ENCODE results near the gene NEXN.

GRCh38 chr1:77951328-77951727 lies 62.9 kb downstream of the NEXN start:
- TF ChIP-seq EZH2 (IDR thresholded peaks at IDR 0.05; ENCODE audit: borderline replicate concordance, low read length) = no peak
- no peak for TF ChIP-seq CTCF (conservative IDR thresholded peaks at IDR 0.05 in 1 of 2, IDR thresholded peaks at IDR 0.05 in 1 of 2; ENCODE audit: extremely low read depth in 1 of 2, insufficient read depth in 1 of 2, low read depth in 1 of 2, low read length in 2 of 2)

All from mammary epithelial cell (primary cell).